Psoas muscle (tissue), 8 donors: ENCODE data around the gene TMEM267. TPM values are rescaled to one million over a fixed set of nuclear protein-coding genes. Genes with fewer than 3 reads are reported as not detected.
"Not testable (repeated sequence)": the region's sequence is repeated elsewhere in the genome, so short reads cannot be mapped to it uniquely, and the experiment has no call there.

ENCODE experiments used
- ATAC-seq, 4 donors: fragments of 200-7000 bp; cut with Tn5 transposase; one replicate each; pipeline ENCODE4 v1.9.1; 2020; ENCODE audit warnings: moderate library complexity in 3 of 4, mild to moderate bottlenecking in 2 of 4
- DNase-seq, 2 donors: peaks; one replicate each; pipeline ENCODE4 v3.0.0-alpha.2; 2020
- H3K27ac ChIP-seq: fragments of 200-600 bp; one replicate; pipeline ENCODE4 v1.8.0; 2022
- H3K27me3 ChIP-seq, 3 donors: fragments of 200-600 bp in 1 of 3; one replicate each; pipeline versions ENCODE4 v1.6.1 to v1.8.0; 2013 to 2022; ENCODE audit warnings: low read length in 2 of 3, mild to moderate bottlenecking in 2 of 3, moderate library complexity in 1 of 3; ENCODE audit not compliant: insufficient read depth in 3 of 3
- H3K36me3 ChIP-seq, 2 donors: fragments of 200-600 bp in 1 of 2; one replicate each; pipeline versions ENCODE4 v1.6.1 to v1.8.0; 2013 to 2022; ENCODE audit warnings: low read depth in 1 of 2, mild to moderate bottlenecking in 1 of 2, moderate library complexity in 1 of 2; ENCODE audit not compliant: insufficient read depth in 1 of 2
- H3K4me1 ChIP-seq: fragments of 200-600 bp; one replicate; pipeline ENCODE4 v1.8.0; 2022
- H3K4me3 ChIP-seq: fragments of 200-600 bp; one replicate; pipeline ENCODE4 v1.8.0; 2022; ENCODE audit warnings: mild to moderate bottlenecking
- H3K9me3 ChIP-seq: fragments of 200-600 bp; one replicate; pipeline ENCODE4 v1.8.0; 2022
- CTCF ChIP-seq: fragments of 200-600 bp; IDR thresholded peaks from one replicate; pipeline ENCODE4 v1.8.0; 2022; ENCODE audit warnings: antibody characterized with exemption
- WGBS, 3 donors: extraction: QIAGEN DNeasy Blood & Tissue Kit; methylation state at CpG; one replicate each; pipeline versions ENCODE4 v1.1.6 to v1.1.7; 2013; 5-methylcytosine and 5-hydroxymethylcytosine counted together
- intact Hi-C, 2 donors: fragments of 100-400 bp; cut with DNase I; formaldehyde crosslinking; loops; one replicate each; pipeline versions ENCODE4 v1.11.0 to v1.14.2; 2022
- polyA plus RNA-seq, 3 donors: library from polyadenylated mRNA; stranded (reverse); fragments of 200-250 nt; gene quantifications; one replicate each; pipeline ENCODE4 v1.2.3, GENCODE V29; 2013
- total RNA-seq, 4 donors: library from RNA; stranded (reverse); fragmentation: NEBNext Ultra II Directional in 2 of 4; extraction: Animal tissue kit (Norgen Biotek cat#: 25700) in 2 of 4; gene quantifications; one replicate each; pipeline versions ENCODE4 v1.2.1 to v1.2.4, GENCODE V29; 2021 to 2023
- donor health status: healthy with polysubstance abuse.
- donor health status: DM: no; HTN: no; CAD: no; lungs with moderate emphysema.
- donor health status: Bipolar disorder and iron deficiency.
- donor health status: healthy.
- donor health status: DM: yes; HTN: yes; CAD: no.
- donor health status: DM: no; HTN: no; CAD: no.
- donor health status: DM: no; HTN: no; CAD: no.
- donor health status: DM: yes; HTN: yes; CAD: no.

TMEM267 gene
- total and polyA plus RNA-seq, 7 donors = 2.6 to 9.2 (median 5.9) TPM

DNA sequence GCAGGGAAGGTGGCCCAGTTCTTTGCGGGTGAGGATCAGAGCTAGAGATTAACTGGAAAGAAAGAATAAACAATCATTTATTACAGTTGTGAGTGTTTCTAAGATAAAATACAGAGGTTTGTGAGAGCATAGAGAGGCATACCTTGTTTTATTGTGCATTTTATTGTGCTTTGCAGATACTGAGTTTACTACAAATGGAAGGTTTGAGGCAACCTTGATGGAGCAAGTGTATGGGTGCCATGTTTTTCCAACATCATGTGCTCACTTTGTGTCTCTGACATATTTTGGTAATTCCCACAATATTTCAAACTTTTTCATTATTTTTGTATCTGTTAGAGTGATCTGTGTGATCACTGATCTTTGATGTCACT, 32.0 kb upstream of the TMEM267 start:
- intact Hi-C loops = loop anchor here in 1 of 2 donors (2.0 kb wide), 1 partner anchor 31 kb away; no protein-coding TSS in a partner anchor
- H3K36me3 ChIP-seq = no peaks in the 10 kb centered on the region
- peak overlapping the region; percentile 78 for H3K27ac ChIP-seq
- WGBS, 3 donors = 25 to 38% (median 28%) methylated on average over 1 of the region's 1 CpG
- no peak for DNase-seq
- no peaks in the 10 kb centered on the region for H3K9me3 ChIP-seq
- H3K4me1 ChIP-seq = peaks cover 10% of the 10 kb centered on the region
- H3K27me3 ChIP-seq = no peaks in the 10 kb centered on the region
- peak in 1 of 4 donors; percentile 23 for ATAC-seq
- TF ChIP-seq CTCF = no peak
- H3K4me3 ChIP-seq = peak overlapping the region; percentile 68

- peak; percentile 100 for ATAC-seq
- Histone ChIP-seq H3K4me3 (peak within 1 kb of the TSS; percentile 68), H3K27me3 (no peaks in the 10 kb centered on the region), H3K36me3 (no peaks in the 10 kb centered on the region), H3K9me3 (no peaks in the 10 kb centered on the region), H3K4me1 (peaks cover 10% of the 10 kb centered on the region), H3K27ac (peak within 1 kb of the TSS; percentile 78)
- TF ChIP-seq CTCF = no peak
- 0 to 1% (median 0%) methylated on average over 35 of the region's 35 CpGs for WGBS, 3 donors
- intact Hi-C loops = loop anchor here in 1 of 2 donors (2.0 kb wide), 1 partner anchor 30 kb away; no protein-coding TSS in a partner anchor
- peak; percentile 94 to 97 for DNase-seq
These were observed 31.4 kb upstream of the TMEM267 start, which contains the start of gene C5orf34 for GRCh38 chr5:43514816-43515677. C5orf34 (minus strand) TSS chr5:43515148; CDS start chr5:43509339, 5,809 bp downstream.

- Histone ChIP-seq H3K27ac (peak overlapping the region; percentile 78), H3K4me1 (peaks cover 10% of the 10 kb centered on the region), H3K36me3 (no peaks in the 10 kb centered on the region), H3K4me3 (peak overlapping the region; percentile 68), H3K27me3 (no peaks in the 10 kb centered on the region), H3K9me3 (no peaks in the 10 kb centered on the region)
- whole genome bisulfite sequencing, 3 donors = 1 to 2% (median 1%) methylated on average over 6 of the region's 6 CpGs
- no peak for TF ChIP-seq CTCF
- intact Hi-C loops = loop anchor here in 1 of 2 donors (2.0 kb wide), 1 partner anchor 30 kb away; no protein-coding TSS in a partner anchor
- DNase-seq (no peak), ATAC-seq (peak in 2 of 4 donors; percentile 25 to 31)
These were observed 30.8 kb upstream of the TMEM267 start for GRCh38 chr5:43514471-43514815.

DNA sequence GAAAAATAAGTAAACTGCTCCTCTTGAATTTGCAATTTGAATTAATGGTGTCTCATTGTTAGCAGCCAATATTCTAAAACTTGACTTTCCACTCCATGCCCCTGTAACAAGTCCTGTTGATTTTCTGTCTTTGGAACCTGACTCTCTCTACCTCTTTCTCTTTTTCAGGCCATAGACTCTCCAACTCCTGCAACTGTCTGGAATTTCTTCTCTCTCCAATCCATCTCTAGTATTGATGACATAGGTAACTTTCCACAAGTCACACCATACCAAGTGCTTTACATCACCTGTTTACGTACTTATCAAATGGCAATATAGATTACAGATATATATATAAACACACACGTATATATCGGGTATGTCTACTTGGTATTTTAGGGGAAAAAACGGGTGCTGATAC, 30.4 kb upstream of the TMEM267 start:
- intact Hi-C loops = loop anchor here in 1 of 2 donors (2.0 kb wide), 1 partner anchor 29 kb away; no protein-coding TSS in a partner anchor

GRCh38 chr5:43511062-43511461, 27.4 kb upstream of the TMEM267 start:
- H3K4me1 ChIP-seq, H3K27me3 ChIP-seq, ATAC-seq, DNase-seq, H3K4me3 ChIP-seq, H3K9me3 ChIP-seq, H3K36me3 ChIP-seq, H3K27ac ChIP-seq, intact Hi-C loops: not testable (repeated sequence)
- 92 to 99% (median 94%) methylated on average over 9 to 36 of the region's 36 CpGs for WGBS, 3 donors

More for the DNA sequence above, 30.4 kb upstream of the TMEM267 start:
- no peak for ATAC-seq
- TF ChIP-seq CTCF = no peak
- Histone ChIP-seq H3K4me1 (peaks cover 10% of the 10 kb centered on the region), H3K36me3 (no peaks in the 10 kb centered on the region), H3K27me3 (no peaks in the 10 kb centered on the region), H3K9me3 (no peaks in the 10 kb centered on the region), H3K27ac (no peak overlapping the region), H3K4me3 (peak overlapping the region; percentile 68)
- DNase-seq = no peak
- 19 to 20% (median 19%) methylated on average over 4 of the region's 4 CpGs for WGBS, 3 donors
